Measurements from ENCODE around the gene HDAC4. TPM values are rescaled to one million over a fixed set of nuclear protein-coding genes. Genes with fewer than 3 reads are reported as not detected.

The HDAC4 gene
- polyA plus RNA-seq, 1 experiment: 8.9 TPM

- Histone ChIP-seq H3K27ac (ENCODE audit: low read depth, low read length) (no peak overlapping the region), H3K4me3 (ENCODE audit: low read depth, low read length) (no peak overlapping the region), H3K27me3 (ENCODE audit: control insufficient read depth, insufficient read depth, low read length) (no peaks in the 10 kb centered on the region), H3K9me3 (ENCODE audit: control insufficient read depth, insufficient read depth, low read length) (no peaks in the 10 kb centered on the region; the same call in 1 of the 2 replicates)
- ChIA-PET CTCF (no interaction called here), POLR2A (interaction anchor here (0.6 kb wide), 1 partner anchor 975 kb away, joined by 10 read pairs; no protein-coding TSS in a partner anchor)
- DNase-seq (ENCODE audit: low read depth, low spot score): no peak
- TF ChIP-seq CTCF (IDR thresholded peaks at IDR 0.05; ENCODE audit: low read depth, low read length): no peak
These were observed 269.3 kb downstream of the HDAC4 start for GRCh38 chr2:239131521-239131920.

- H3K27me3 ChIP-seq (ENCODE audit: control insufficient read depth, insufficient read depth, low read length): no peaks in the 10 kb centered on the region
- ChIA-PET CTCF (interaction anchor here (0.7 to 2.2 kb wide), 2 partner anchors 13 to 861 kb away, joined by 3 to 5 read pairs; no protein-coding TSS in a partner anchor), POLR2A (no interaction called here)
- TF ChIP-seq CTCF (IDR thresholded peaks at IDR 0.05; ENCODE audit: low read depth, low read length): no peak
- H3K9me3 ChIP-seq (ENCODE audit: control insufficient read depth, insufficient read depth, low read length): no peaks in the 10 kb centered on the region; the same call in 1 of the 2 replicates
- H3K27ac ChIP-seq (ENCODE audit: low read depth, low read length): no peak overlapping the region
- DNase-seq (ENCODE audit: low read depth, low spot score): no peak
- H3K4me3 ChIP-seq (ENCODE audit: low read depth, low read length): no peak overlapping the region
These were observed 270.0 kb downstream of the HDAC4 start for GRCh38 chr2:239130786-239131325.

GRCh38 chr2:239130041-239130440, 270.8 kb downstream of the HDAC4 start:
- no peak for TF ChIP-seq CTCF (IDR thresholded peaks at IDR 0.05; ENCODE audit: low read depth, low read length)
- Histone ChIP-seq H3K9me3 (ENCODE audit: control insufficient read depth, insufficient read depth, low read length) (peaks cover under 1% of the 10 kb centered on the region; the same call in 1 of the 2 replicates), H3K27me3 (ENCODE audit: control insufficient read depth, insufficient read depth, low read length) (no peaks in the 10 kb centered on the region), H3K27ac (ENCODE audit: low read depth, low read length) (no peak overlapping the region), H3K4me3 (ENCODE audit: low read depth, low read length) (no peak overlapping the region)
- ChIA-PET POLR2A (no interaction called here), CTCF (interaction anchor here (1.1 to 2.2 kb wide), 2 partner anchors 14 to 862 kb away, joined by 4 to 5 read pairs; no protein-coding TSS in a partner anchor)
- DNase-seq (ENCODE audit: low read depth, low spot score): no peak

GRCh38 chr2:239129147-239129920, 271.5 kb downstream of the HDAC4 start:
- peaks cover 8% of the 10 kb centered on the region for H3K9me3 ChIP-seq (ENCODE audit: control insufficient read depth, insufficient read depth, low read length)
- TF ChIP-seq CTCF (IDR thresholded peaks at IDR 0.05; ENCODE audit: low read depth, low read length): no peak
- H3K27ac ChIP-seq (ENCODE audit: low read depth, low read length): no peak overlapping the region
- H3K27me3 ChIP-seq (ENCODE audit: control insufficient read depth, insufficient read depth, low read length): no peaks in the 10 kb centered on the region
- H3K4me3 ChIP-seq (ENCODE audit: low read depth, low read length): no peak overlapping the region
- CTCF ChIA-PET: interaction anchor here (0.5 to 2.2 kb wide), 3 partner anchors 15 to 862 kb away, joined by 3 to 5 read pairs (median 4); no protein-coding TSS in a partner anchor
- DNase-seq (ENCODE audit: low read depth, low spot score): no peak
- POLR2A ChIA-PET: no interaction called here

GRCh38 chr2:239128706-239129105, 272.1 kb downstream of the HDAC4 start:
- H3K27me3 ChIP-seq (ENCODE audit: control insufficient read depth, insufficient read depth, low read length): no peaks in the 10 kb centered on the region
- H3K4me3 ChIP-seq (ENCODE audit: low read depth, low read length): no peak overlapping the region
- H3K27ac ChIP-seq (ENCODE audit: low read depth, low read length): no peak overlapping the region
- TF ChIP-seq CTCF (IDR thresholded peaks at IDR 0.05; ENCODE audit: low read depth, low read length): no peak
- ChIA-PET CTCF (interaction anchor here (0.5 kb wide), 1 partner anchor 219 kb away, joined by 3 read pairs; no protein-coding TSS in a partner anchor), POLR2A (no interaction called here)
- peaks cover 10% of the 10 kb centered on the region for H3K9me3 ChIP-seq (ENCODE audit: control insufficient read depth, insufficient read depth, low read length)
- DNase-seq (ENCODE audit: low read depth, low spot score): no peak

Measured in AG04450 (cell line).